ENCODE data around the gene PACSIN1.

DNA sequence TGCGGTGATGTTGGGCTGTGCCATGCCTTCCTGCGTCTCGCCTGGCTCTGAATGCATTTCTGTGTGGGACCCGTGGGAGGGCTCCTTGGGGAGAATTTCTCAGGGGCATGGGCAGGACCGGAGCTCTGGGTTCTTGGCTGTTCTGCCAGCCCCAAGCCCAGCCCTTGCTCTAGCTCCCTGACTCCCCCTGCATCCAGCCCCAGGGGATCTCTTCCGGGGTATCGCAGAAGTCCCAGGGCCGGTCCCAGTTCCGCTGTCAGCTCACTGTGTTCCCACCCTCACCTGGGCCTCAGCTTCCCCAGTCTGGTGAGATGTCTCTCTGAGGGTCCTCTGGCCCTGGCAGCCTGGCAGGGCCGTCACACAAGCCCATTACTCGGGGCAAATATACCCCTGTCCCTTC lies 69.8 kb downstream of the PACSIN1 start:
- TF ChIP-seq, protein P1, sequence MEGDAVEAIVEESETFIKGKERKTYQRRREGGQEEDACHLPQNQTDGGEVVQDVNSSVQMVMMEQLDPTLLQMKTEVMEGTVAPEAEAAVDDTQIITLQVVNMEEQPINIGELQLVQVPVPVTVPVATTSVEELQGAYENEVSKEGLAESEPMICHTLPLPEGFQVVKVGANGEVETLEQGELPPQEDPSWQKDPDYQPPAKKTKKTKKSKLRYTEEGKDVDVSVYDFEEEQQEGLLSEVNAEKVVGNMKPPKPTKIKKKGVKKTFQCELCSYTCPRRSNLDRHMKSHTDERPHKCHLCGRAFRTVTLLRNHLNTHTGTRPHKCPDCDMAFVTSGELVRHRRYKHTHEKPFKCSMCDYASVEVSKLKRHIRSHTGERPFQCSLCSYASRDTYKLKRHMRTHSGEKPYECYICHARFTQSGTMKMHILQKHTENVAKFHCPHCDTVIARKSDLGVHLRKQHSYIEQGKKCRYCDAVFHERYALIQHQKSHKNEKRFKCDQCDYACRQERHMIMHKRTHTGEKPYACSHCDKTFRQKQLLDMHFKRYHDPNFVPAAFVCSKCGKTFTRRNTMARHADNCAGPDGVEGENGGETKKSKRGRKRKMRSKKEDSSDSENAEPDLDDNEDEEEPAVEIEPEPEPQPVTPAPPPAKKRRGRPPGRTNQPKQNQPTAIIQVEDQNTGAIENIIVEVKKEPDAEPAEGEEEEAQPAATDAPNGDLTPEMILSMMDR (IDR thresholded peaks at IDR 0.05; ENCODE audit: insufficient read depth, low read length, poor library complexity, severe bottlenecking) = no peak
- no peak for TF ChIP-seq EZH2phosphoT487 (conservative IDR thresholded peaks at IDR 0.05; ENCODE audit: low read length)

Data from SU-DHL-6 (cell line).